Measurements from ENCODE around the gene FAM227B. TPM values are rescaled to one million over a fixed set of nuclear protein-coding genes. Genes with fewer than 3 reads are reported as not detected.
"Not testable (repeated sequence)": the region's sequence is repeated elsewhere in the genome, so short reads cannot be mapped to it uniquely, and the experiment has no call there.

Gene FAM227B
- total RNA-seq, 1 donor from 2014 or later: 5.8 TPM

DNA sequence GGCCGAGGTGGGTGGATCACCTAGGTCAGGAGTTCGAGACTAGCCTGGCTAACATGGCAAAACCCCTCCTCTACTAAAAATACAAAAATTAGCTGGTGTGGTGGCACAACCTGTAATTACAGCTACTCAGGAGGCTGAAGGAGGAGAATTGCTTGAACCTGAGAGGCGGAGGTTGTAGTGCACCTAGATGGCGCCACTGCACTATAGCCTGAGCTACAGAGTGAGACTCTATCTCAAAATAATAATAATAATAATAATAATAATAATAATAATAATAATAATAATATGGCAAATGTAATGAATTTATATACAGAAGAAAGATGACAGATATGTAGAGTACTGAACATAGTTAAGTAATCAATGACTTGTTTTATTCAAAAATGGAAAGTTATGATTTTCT is 149.4 kb downstream of the FAM227B start:
- H3K36me3 ChIP-seq (ENCODE audit: control insufficient read depth, insufficient read depth, low read length); H3K27me3 ChIP-seq (ENCODE audit: control insufficient read depth, insufficient read depth, low read length); DNase-seq (ENCODE audit: low read depth); H3K4me3 ChIP-seq (ENCODE audit: low read depth, low read length): not testable (repeated sequence)
- TF ChIP-seq, protein P1, sequence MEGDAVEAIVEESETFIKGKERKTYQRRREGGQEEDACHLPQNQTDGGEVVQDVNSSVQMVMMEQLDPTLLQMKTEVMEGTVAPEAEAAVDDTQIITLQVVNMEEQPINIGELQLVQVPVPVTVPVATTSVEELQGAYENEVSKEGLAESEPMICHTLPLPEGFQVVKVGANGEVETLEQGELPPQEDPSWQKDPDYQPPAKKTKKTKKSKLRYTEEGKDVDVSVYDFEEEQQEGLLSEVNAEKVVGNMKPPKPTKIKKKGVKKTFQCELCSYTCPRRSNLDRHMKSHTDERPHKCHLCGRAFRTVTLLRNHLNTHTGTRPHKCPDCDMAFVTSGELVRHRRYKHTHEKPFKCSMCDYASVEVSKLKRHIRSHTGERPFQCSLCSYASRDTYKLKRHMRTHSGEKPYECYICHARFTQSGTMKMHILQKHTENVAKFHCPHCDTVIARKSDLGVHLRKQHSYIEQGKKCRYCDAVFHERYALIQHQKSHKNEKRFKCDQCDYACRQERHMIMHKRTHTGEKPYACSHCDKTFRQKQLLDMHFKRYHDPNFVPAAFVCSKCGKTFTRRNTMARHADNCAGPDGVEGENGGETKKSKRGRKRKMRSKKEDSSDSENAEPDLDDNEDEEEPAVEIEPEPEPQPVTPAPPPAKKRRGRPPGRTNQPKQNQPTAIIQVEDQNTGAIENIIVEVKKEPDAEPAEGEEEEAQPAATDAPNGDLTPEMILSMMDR (IDR thresholded peaks at IDR 0.05; ENCODE audit: insufficient read depth, low read length, poor library complexity, severe bottlenecking): peak; percentile 31

DNA sequence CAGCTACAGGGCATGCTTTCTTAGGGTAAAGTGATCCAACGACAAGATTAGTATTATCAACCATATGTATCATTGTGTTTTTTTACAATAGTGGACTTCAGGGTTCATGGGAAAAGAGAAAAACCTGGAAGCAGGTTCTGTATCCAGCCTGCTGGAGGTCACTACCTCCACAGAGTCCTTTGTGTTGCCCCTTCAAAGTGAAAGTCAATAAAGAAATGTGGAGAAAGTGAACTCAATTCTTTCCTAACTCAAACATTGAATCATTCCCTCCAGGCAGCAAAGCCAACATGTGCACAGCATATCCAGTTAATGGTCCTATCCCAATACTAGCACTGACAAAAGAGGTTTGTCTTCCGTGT is 152.2 kb downstream of the FAM227B start:
- no peak overlapping the region for H3K4me3 ChIP-seq (ENCODE audit: low read depth, low read length)
- no peaks in the 10 kb centered on the region for H3K27me3 ChIP-seq (ENCODE audit: control insufficient read depth, insufficient read depth, low read length)
- TF ChIP-seq, protein P1 (IDR thresholded peaks at IDR 0.05; ENCODE audit: insufficient read depth, low read length, poor library complexity, severe bottlenecking): no peak
- H3K36me3 ChIP-seq (ENCODE audit: control insufficient read depth, insufficient read depth, low read length): no peaks in the 10 kb centered on the region
- DNase-seq (ENCODE audit: low read depth): no peak

DNA sequence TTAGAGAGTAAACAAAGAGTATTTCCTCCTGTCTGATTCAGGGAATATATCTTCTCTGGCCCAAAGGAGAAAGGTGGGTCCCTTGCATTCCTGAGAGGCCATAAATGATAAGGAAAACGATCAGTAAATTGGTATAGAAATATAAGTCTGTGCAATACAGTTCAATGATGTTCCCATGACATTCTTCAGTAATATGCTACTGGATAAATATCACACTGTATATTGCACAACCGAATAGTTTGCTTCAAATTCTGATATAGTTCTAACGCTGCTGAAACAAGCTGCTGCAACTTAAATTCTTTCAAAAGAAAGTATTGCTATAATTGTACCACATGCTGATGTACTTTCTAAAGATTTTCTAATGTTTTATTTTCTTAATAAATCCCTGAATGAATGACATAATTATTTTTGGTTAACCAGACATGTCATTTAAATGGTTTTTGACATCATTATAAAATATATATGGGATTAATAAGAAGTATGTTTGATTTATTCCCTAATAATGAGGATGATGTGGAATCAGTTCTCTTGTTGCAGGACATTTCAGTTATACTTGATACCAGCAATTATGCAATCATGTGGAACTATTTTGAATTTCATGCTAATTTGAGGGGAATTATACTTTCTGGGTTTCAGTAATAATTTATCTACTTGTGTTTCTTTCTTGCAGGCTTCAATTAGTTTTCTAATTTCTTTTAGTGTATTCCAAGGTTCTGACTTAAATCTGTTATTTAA is 152.7 kb downstream of the FAM227B start:
- no peaks in the 10 kb centered on the region for H3K36me3 ChIP-seq (ENCODE audit: control insufficient read depth, insufficient read depth, low read length)
- no peak overlapping the region for H3K4me3 ChIP-seq (ENCODE audit: low read depth, low read length)
- DNase-seq (ENCODE audit: low read depth): no peak
- TF ChIP-seq, protein P1 (IDR thresholded peaks at IDR 0.05; ENCODE audit: insufficient read depth, low read length, poor library complexity, severe bottlenecking): no peak
- no peaks in the 10 kb centered on the region for H3K27me3 ChIP-seq (ENCODE audit: control insufficient read depth, insufficient read depth, low read length)

DNA sequence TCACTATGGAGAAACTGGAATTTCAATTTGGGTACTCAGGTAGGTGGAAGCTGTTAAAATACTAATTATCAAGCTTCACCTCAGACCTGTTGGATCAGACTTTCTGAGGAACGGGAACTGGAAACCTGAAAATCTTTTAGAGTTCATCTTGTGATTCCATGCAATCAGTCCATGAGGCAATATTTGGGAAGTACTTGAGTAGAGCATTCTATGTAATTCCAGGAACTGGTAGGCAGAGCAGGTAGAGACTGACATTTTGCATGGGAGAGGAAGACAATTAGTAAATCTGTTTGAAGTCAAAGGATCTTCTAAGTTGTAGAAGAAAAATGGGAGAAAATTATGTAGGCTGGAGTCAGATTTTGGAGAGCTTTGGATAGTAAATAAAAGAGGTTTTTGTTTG is 154.5 kb downstream of the FAM227B start:
- H3K4me3 ChIP-seq (ENCODE audit: low read depth, low read length): no peak overlapping the region
- no peak for DNase-seq (ENCODE audit: low read depth)
- H3K36me3 ChIP-seq (ENCODE audit: control insufficient read depth, insufficient read depth, low read length): no peaks in the 10 kb centered on the region
- no peaks in the 10 kb centered on the region for H3K27me3 ChIP-seq (ENCODE audit: control insufficient read depth, insufficient read depth, low read length)
- TF ChIP-seq, protein P1 (IDR thresholded peaks at IDR 0.05; ENCODE audit: insufficient read depth, low read length, poor library complexity, severe bottlenecking): no peak

DNA sequence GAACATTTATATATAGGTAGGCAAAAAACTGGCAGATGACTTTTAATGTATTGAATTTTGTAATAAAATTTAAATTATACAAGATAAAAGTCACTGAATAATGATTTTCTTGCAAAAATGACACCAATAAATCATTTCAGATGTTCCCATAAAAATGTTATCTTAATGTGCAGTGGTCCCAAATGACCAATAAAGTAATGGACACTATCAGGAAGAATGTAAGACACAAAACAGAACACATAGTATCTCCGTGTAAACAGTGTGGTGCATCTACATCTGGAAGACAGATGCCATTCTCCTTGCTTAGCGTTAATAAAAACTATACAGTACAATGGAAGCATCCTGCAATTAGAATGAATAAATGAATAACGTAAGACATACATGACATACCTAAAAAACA is 156.1 kb downstream of the FAM227B start:
- TF ChIP-seq, protein P1 (IDR thresholded peaks at IDR 0.05; ENCODE audit: insufficient read depth, low read length, poor library complexity, severe bottlenecking): no peak
- Histone ChIP-seq H3K27me3 (ENCODE audit: control insufficient read depth, insufficient read depth, low read length) (no peaks in the 10 kb centered on the region), H3K36me3 (ENCODE audit: control insufficient read depth, insufficient read depth, low read length) (no peaks in the 10 kb centered on the region), H3K4me3 (ENCODE audit: low read depth, low read length) (no peak overlapping the region)
- no peak for DNase-seq (ENCODE audit: low read depth)
